Body of pancreas (tissue), 4 donors: ENCODE results near the gene UBE2G2. TPM values are rescaled to one million over a fixed set of nuclear protein-coding genes. Genes with fewer than 3 reads are reported as not detected.

Experiments
- ATAC-seq: fragments of 150-250 bp; one replicate; pipeline ENCODE4 v1.9.1; 2016
- DNase-seq, 4 donors: peaks; one replicate each; pipeline ENCODE4 v3.0.0-alpha.2; 2019
- H3K27ac ChIP-seq, 4 donors: fragments of 200-600 bp; sonication (generic); 1 replicate in 3 of 4; 2 replicates in 1 of 4; pipeline versions ENCODE4 v1.5.1 to v1.6.1; 2016 to 2019; ENCODE audit warnings: mild to moderate bottlenecking in 1 of 4, mixed read lengths in 1 of 4, moderate library complexity in 1 of 4
- H3K27me3 ChIP-seq, 2 donors: fragments of 200-600 bp; sonication (generic); one replicate each; pipeline ENCODE4 v1.6.0; 2016; ENCODE audit warnings: mild to moderate bottlenecking in 1 of 2
- H3K36me3 ChIP-seq, 2 donors: fragments of 200-600 bp; sonication (generic); replicated peaks in 1 of 2; 2 replicates each; pipeline ENCODE4 v1.5.1; 2016; ENCODE audit warnings: low read depth in 2 of 2; ENCODE audit not compliant: insufficient read depth in 1 of 2
- H3K4me1 ChIP-seq: fragments of 200-600 bp; sonication (generic); one replicate; pipeline ENCODE4 v1.6.0; 2016
- H3K4me3 ChIP-seq, 2 donors: fragments of 200-600 bp; sonication (generic); 1 replicate in 1 of 2; 2 replicates in 1 of 2; pipeline ENCODE4 v1.5.1; 2016 to 2019
- H3K9me3 ChIP-seq, 3 donors: fragments of 200-600 bp; sonication (generic); 1 replicate in 2 of 3; 2 replicates in 1 of 3; pipeline ENCODE4 v1.5.1; 2016
- POLR2A ChIP-seq, 3 donors: fragments of 450-650 bp; IDR thresholded peaks; one replicate each; pipeline ENCODE4 v1.6.1; 2016; ENCODE audit warnings: antibody characterized with exemption in 3 of 3, mild to moderate bottlenecking in 2 of 3
- WGBS, 2 donors: methylation state at CpG; one replicate each; pipeline ENCODE4 v1.1.5; 2017; 5-methylcytosine and 5-hydroxymethylcytosine counted together
- intact Hi-C: fragments of 100-400 bp; cut with DNase I; formaldehyde crosslinking; loops from one replicate; pipeline ENCODE4 v1.15.1; 2023
- total RNA-seq, 2 donors: library from RNA; depleted of rRNA; stranded (reverse); fragments of >200 nt; gene quantifications; one replicate each; pipeline ENCODE4 v1.1.0, GENCODE V29; 2016
- TF ChIP-seq, protein P1 (sequence below), 7 experiments: fragments of 450-650 bp in 4 of 7; fragments of 200-600 bp in 3 of 7; sonication (generic) in 3 of 7; IDR thresholded peaks; one replicate each; pipeline ENCODE4 v1.5.1; 2016 to 2019; ENCODE audit warnings: antibody characterized with exemption in 7 of 7

UBE2G2 gene
- total RNA-seq, 2 donors from 2014 or later, result 61.7 to 64.3 TPM

GRCh38 chr21:44729336-44730027 is 72.1 kb downstream of the UBE2G2 start:
- no peaks in the 10 kb centered on the region for H3K36me3 ChIP-seq

DNA sequence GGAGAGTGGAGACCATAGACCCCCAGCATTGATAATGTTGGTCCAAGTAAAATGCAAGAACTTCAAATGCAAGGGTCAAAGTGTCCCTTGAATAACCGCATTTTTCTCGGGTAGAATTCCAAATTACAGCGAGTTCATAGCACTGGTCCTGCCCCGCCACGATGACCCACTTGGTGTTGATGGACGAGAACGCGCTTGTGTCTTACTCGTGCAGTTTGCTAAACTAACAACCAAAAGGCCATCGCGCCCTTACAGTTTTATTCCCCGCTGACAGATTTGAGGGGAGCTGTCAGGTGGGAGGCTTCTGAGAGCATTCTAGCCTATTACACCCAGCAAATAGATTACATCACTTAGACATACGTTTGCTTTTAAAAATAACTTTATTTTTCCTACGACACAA is 72.9 kb downstream of the UBE2G2 start:
- Histone ChIP-seq H3K4me3 (no peak overlapping the region), H3K4me1 (no peaks in the 10 kb centered on the region), H3K9me3 (no peaks in the 10 kb centered on the region), H3K27ac (no peak overlapping the region), H3K27me3 (peaks cover 0 to 3% of the 10 kb centered on the region in 2 donors), H3K36me3 (no peaks in the 10 kb centered on the region)
- DNase-seq (no peak), ATAC-seq (no peak)
- WGBS, 2 donors, result 79% methylated on average over 14 of the region's 14 CpGs
- intact Hi-C loops, result no loop called here
- no peak for TF ChIP-seq POLR2A (IDR thresholded peaks at IDR 0.05)
- TF ChIP-seq, protein P1, sequence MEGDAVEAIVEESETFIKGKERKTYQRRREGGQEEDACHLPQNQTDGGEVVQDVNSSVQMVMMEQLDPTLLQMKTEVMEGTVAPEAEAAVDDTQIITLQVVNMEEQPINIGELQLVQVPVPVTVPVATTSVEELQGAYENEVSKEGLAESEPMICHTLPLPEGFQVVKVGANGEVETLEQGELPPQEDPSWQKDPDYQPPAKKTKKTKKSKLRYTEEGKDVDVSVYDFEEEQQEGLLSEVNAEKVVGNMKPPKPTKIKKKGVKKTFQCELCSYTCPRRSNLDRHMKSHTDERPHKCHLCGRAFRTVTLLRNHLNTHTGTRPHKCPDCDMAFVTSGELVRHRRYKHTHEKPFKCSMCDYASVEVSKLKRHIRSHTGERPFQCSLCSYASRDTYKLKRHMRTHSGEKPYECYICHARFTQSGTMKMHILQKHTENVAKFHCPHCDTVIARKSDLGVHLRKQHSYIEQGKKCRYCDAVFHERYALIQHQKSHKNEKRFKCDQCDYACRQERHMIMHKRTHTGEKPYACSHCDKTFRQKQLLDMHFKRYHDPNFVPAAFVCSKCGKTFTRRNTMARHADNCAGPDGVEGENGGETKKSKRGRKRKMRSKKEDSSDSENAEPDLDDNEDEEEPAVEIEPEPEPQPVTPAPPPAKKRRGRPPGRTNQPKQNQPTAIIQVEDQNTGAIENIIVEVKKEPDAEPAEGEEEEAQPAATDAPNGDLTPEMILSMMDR (IDR thresholded peaks at IDR 0.05), result no peak

More at GRCh38 chr21:44729336-44730027, 72.1 kb downstream of the UBE2G2 start:
- ATAC-seq, result no peak
- intact Hi-C loops, result no loop called here
- 83 to 88% methylated on average over 11 to 23 of the region's 23 CpGs for WGBS, 2 donors
- Histone ChIP-seq H3K27ac (no peak overlapping the region), H3K4me3 (no peak overlapping the region), H3K4me1 (no peaks in the 10 kb centered on the region), H3K27me3 (no peaks in the 10 kb centered on the region), H3K9me3 (no peaks in the 10 kb centered on the region)
- no peak for DNase-seq
- no peak for TF ChIP-seq POLR2A (IDR thresholded peaks at IDR 0.05)
- TF ChIP-seq, protein P1 (IDR thresholded peaks at IDR 0.05), result no peak

- Histone ChIP-seq H3K27me3 (peaks cover 0 to 11% of the 10 kb centered on the region in 2 donors), H3K36me3 (no peaks in the 10 kb centered on the region), H3K9me3 (no peaks in the 10 kb centered on the region), H3K4me3 (no peak overlapping the region), H3K4me1 (no peaks in the 10 kb centered on the region), H3K27ac (no peak overlapping the region)
- ATAC-seq, result no peak
- WGBS, 2 donors, result 52 to 56% methylated on average over 8 of the region's 9 CpGs
- intact Hi-C loops, result no loop called here
- no peak for TF ChIP-seq POLR2A (IDR thresholded peaks at IDR 0.05)
- TF ChIP-seq, protein P1 (IDR thresholded peaks at IDR 0.05), result no peak
- no peak for DNase-seq
Measured at GRCh38 chr21:44727757-44728156, 73.9 kb downstream of the UBE2G2 start.

DNA sequence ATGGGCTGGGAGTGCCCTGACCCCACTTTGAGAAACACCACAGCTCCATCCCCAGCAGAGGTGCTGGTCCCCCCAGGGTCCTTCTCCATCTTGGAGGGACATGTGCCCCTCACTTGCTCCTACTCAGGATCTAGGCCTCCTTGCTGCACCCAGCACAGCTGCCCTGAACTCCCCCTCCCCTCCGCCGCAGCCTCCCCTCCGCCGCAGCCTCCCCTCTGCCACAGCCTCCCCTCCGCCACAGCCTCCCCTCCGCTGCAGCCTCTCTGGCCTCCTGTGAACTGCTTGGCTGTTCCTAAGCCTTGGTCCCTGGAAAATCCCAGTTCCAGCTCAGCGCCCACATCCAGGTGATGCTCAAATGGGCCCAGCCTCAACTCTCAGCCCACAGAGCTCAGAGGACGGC is 74.3 kb downstream of the UBE2G2 start:
- no peak for TF ChIP-seq POLR2A (IDR thresholded peaks at IDR 0.05)
- TF ChIP-seq, protein P1 (IDR thresholded peaks at IDR 0.05), result no peak
- intact Hi-C loops, result no loop called here
- peaks cover 0 to 11% of the 10 kb centered on the region in 2 donors for H3K27me3 ChIP-seq
- 67 to 79% methylated on average over 6 to 8 of the region's 8 CpGs for WGBS, 2 donors
- no peaks in the 10 kb centered on the region for H3K9me3 ChIP-seq
- no peak for ATAC-seq
- no peak overlapping the region for H3K27ac ChIP-seq
- no peaks in the 10 kb centered on the region for H3K36me3 ChIP-seq
- H3K4me1 ChIP-seq, result no peaks in the 10 kb centered on the region
- H3K4me3 ChIP-seq, result no peak overlapping the region
- DNase-seq, result no peak

DNA sequence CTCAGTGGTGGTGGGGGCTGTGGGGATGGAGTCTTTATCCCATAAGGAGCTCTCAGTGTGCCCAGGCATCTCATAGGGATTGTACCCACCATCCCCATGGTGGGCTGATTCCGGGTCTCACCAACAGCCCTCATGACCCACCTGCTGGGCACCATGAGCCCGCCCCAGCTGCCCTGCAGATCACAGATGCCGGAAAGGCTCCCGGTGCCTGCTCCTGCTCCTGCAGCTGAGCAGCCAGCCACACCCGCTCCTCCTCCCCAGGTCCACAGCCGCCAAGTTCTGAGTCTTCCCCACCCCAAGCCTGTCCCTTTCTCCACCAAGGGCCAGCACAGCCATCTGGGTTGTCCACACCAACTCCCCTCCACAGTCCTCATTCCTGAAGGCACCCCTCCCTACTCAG is 74.8 kb downstream of the UBE2G2 start:
- DNase-seq (no peak), ATAC-seq (no peak)
- Histone ChIP-seq H3K27me3 (peaks cover 0 to 11% of the 10 kb centered on the region in 2 donors), H3K9me3 (no peaks in the 10 kb centered on the region), H3K36me3 (no peaks in the 10 kb centered on the region), H3K27ac (no peak overlapping the region), H3K4me3 (no peak overlapping the region), H3K4me1 (no peaks in the 10 kb centered on the region)
- intact Hi-C loops, result no loop called here
- TF ChIP-seq POLR2A (IDR thresholded peaks at IDR 0.05), result no peak
- TF ChIP-seq, protein P1 (IDR thresholded peaks at IDR 0.05), result no peak
- WGBS, 2 donors, result 68 to 77% methylated on average over 6 of the region's 6 CpGs
